Lower leg skin (tissue), 3 donors: ENCODE data around the gene MCCD1.

Source experiments
- POLR2A ChIP-seq, 2 donors: fragments of 450-650 bp; IDR thresholded peaks; one replicate each; pipeline ENCODE4 v1.6.1; 2016 to 2017; ENCODE audit warnings: antibody characterized with exemption in 2 of 2, mild to moderate bottlenecking in 1 of 2, moderate library complexity in 1 of 2
- TF ChIP-seq, protein P1 (sequence below), 3 donors: fragments of 450-650 bp; IDR thresholded peaks; one replicate each; pipeline ENCODE4 v1.5.1; 2016; ENCODE audit warnings: antibody characterized with exemption in 3 of 3, mild to moderate bottlenecking in 3 of 3, moderate library complexity in 2 of 3

DNA sequence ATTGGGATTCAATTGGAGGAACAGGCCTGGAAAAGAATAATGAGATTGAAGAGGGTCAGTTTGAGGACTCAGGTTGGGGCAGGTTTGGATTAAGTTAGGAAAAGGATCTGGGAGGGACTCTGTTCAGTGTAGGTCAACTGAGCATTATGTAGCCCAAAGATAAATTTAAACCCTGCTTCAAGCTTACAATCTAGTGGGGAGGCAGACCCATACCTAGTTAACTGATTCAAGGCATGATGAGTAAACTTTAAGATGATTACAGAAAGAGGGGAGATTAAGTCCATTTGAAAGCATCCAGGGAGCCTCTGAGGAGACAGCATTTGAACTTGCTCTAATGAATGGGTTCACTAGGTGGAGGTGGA lies 31.9 kb downstream of the MCCD1 start:
- TF ChIP-seq, protein P1, sequence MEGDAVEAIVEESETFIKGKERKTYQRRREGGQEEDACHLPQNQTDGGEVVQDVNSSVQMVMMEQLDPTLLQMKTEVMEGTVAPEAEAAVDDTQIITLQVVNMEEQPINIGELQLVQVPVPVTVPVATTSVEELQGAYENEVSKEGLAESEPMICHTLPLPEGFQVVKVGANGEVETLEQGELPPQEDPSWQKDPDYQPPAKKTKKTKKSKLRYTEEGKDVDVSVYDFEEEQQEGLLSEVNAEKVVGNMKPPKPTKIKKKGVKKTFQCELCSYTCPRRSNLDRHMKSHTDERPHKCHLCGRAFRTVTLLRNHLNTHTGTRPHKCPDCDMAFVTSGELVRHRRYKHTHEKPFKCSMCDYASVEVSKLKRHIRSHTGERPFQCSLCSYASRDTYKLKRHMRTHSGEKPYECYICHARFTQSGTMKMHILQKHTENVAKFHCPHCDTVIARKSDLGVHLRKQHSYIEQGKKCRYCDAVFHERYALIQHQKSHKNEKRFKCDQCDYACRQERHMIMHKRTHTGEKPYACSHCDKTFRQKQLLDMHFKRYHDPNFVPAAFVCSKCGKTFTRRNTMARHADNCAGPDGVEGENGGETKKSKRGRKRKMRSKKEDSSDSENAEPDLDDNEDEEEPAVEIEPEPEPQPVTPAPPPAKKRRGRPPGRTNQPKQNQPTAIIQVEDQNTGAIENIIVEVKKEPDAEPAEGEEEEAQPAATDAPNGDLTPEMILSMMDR (IDR thresholded peaks at IDR 0.05): no peak
- TF ChIP-seq POLR2A (IDR thresholded peaks at IDR 0.05): no peak
